Lower lobe of right lung (tissue), 2 donors: ENCODE results near the gene NGF. TPM values are rescaled to one million over a fixed set of nuclear protein-coding genes. Genes with fewer than 3 reads are reported as not detected.

Experiments used
- ATAC-seq, 2 donors: fragments of 200-7000 bp; cut with Tn5 transposase; one replicate each; pipeline ENCODE4 v1.9.1; 2020 to 2022; ENCODE audit warnings: mild to moderate bottlenecking in 2 of 2, moderate library complexity in 2 of 2
- DNase-seq: peaks from one replicate; pipeline ENCODE4 v3.0.0-alpha.2; 2020
- H3K27ac ChIP-seq: fragments of 200-600 bp; one replicate; pipeline ENCODE4 v1.8.0; 2022
- H3K27me3 ChIP-seq: fragments of 200-600 bp; one replicate; pipeline ENCODE4 v1.8.0; 2022; ENCODE audit warnings: low read depth
- H3K36me3 ChIP-seq: fragments of 200-600 bp; one replicate; pipeline ENCODE4 v1.8.0; 2022; ENCODE audit warnings: mild to moderate bottlenecking
- H3K4me1 ChIP-seq: fragments of 200-600 bp; one replicate; pipeline ENCODE4 v1.8.0; 2022
- H3K4me3 ChIP-seq: fragments of 200-600 bp; one replicate; pipeline ENCODE4 v1.8.0; 2022; ENCODE audit warnings: mild to moderate bottlenecking
- H3K9me3 ChIP-seq: fragments of 200-600 bp; one replicate; pipeline ENCODE4 v1.8.0; 2022
- intact Hi-C: fragments of 100-400 bp; cut with DNase I; formaldehyde crosslinking; loops from one replicate; pipeline ENCODE4 v1.11.0; 2022
- total RNA-seq: library from RNA; stranded (reverse); fragmentation: NEBNext Ultra II Directional; extraction: Animal tissue kit (Norgen Biotek cat#: 25700); gene quantifications from one replicate; pipeline ENCODE4 v1.2.1, GENCODE V29; 2021
- TF ChIP-seq, protein P1 (sequence below): fragments of 200-600 bp; IDR thresholded peaks from one replicate; pipeline ENCODE4 v1.8.0; 2022; ENCODE audit warnings: antibody characterized with exemption, mild to moderate bottlenecking
- donor health status: DM: no; HTN: yes; CAD: no; lungs with severe emphysema.

NGF gene
- total RNA-seq, 1 donor from 2014 or later, result 0.97 TPM

DNA sequence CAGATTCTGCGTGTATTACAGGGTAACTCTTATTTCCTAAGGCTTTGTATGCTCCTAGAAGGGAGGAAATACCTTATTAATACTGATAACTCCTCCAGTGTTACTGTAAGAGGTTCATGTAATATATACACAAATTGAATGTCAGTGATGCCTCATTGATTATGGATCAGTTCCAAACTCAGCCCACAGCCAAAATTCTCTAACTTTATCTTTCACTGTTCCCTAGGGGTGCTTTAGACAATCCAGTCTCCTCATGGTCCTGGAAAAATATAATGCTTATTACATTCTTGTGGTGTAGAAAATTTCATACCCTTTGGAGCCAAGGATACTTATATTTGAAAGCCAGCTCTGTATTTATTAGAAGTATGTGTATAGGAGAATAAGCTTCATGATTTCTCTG lies 73.0 kb downstream of the NGF start:
- H3K27me3 ChIP-seq, result no peaks in the 10 kb centered on the region
- ATAC-seq (no peak), DNase-seq (no peak)
- intact Hi-C loops, result no loop called here
- no peaks in the 10 kb centered on the region for H3K9me3 ChIP-seq
- TF ChIP-seq, protein P1, sequence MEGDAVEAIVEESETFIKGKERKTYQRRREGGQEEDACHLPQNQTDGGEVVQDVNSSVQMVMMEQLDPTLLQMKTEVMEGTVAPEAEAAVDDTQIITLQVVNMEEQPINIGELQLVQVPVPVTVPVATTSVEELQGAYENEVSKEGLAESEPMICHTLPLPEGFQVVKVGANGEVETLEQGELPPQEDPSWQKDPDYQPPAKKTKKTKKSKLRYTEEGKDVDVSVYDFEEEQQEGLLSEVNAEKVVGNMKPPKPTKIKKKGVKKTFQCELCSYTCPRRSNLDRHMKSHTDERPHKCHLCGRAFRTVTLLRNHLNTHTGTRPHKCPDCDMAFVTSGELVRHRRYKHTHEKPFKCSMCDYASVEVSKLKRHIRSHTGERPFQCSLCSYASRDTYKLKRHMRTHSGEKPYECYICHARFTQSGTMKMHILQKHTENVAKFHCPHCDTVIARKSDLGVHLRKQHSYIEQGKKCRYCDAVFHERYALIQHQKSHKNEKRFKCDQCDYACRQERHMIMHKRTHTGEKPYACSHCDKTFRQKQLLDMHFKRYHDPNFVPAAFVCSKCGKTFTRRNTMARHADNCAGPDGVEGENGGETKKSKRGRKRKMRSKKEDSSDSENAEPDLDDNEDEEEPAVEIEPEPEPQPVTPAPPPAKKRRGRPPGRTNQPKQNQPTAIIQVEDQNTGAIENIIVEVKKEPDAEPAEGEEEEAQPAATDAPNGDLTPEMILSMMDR, result no peak
- H3K4me1 ChIP-seq, result no peaks in the 10 kb centered on the region
- H3K36me3 ChIP-seq, result no peaks in the 10 kb centered on the region
- no peak overlapping the region for H3K27ac ChIP-seq
- no peak overlapping the region for H3K4me3 ChIP-seq

DNA sequence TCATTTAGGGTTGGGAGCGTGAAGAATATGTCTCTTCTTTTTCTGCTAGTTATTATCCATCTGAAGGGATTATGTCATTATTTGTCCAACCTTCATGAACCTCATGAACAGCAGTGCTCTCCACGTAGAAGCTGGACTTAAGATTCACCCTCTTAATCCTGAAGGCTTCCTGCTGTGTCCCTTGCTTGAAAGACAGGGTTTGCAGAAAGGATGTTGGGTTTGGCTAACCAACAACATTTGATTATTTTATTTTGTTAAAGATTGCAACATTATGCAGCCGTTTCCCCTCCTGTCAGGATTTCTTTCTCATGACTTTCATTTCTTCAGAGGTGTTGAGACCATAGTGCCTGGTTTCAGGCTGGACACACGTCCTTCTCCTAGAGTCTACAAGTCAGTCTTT lies 75.2 kb downstream of the NGF start:
- Histone ChIP-seq H3K4me1 (no peaks in the 10 kb centered on the region), H3K27ac (no peak overlapping the region), H3K36me3 (no peaks in the 10 kb centered on the region), H3K27me3 (no peaks in the 10 kb centered on the region), H3K4me3 (no peak overlapping the region), H3K9me3 (peaks cover 12% of the 10 kb centered on the region)
- intact Hi-C loops, result no loop called here
- ATAC-seq (no peak), DNase-seq (no peak)
- TF ChIP-seq, protein P1, result no peak

DNA sequence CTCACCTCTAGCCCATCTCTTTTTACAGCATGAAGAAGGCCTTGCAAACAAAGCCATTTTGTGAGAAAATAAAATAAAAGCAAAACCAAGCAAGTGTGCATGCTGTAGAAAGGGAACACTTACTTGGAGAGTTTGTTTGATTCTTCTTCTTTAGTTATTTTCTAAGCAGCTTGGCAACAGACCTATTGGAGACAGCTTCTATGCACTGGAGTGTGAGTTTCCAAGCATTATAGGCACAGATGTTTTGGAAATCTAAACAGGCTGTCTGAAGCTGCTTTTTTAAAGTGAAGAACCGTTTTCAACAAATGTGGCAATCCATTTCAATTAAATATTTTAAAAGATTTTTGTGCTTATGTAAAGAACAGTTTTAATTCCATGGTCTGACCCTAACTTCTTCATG lies 76.6 kb downstream of the NGF start:
- peaks cover 18% of the 10 kb centered on the region for H3K9me3 ChIP-seq
- no peaks in the 10 kb centered on the region for H3K4me1 ChIP-seq
- no peaks in the 10 kb centered on the region for H3K27me3 ChIP-seq
- ATAC-seq (no peak), DNase-seq (no peak)
- TF ChIP-seq, protein P1, result no peak
- no peaks in the 10 kb centered on the region for H3K36me3 ChIP-seq
- H3K27ac ChIP-seq, result no peak overlapping the region
- no peak overlapping the region for H3K4me3 ChIP-seq
- intact Hi-C loops, result no loop called here

DNA sequence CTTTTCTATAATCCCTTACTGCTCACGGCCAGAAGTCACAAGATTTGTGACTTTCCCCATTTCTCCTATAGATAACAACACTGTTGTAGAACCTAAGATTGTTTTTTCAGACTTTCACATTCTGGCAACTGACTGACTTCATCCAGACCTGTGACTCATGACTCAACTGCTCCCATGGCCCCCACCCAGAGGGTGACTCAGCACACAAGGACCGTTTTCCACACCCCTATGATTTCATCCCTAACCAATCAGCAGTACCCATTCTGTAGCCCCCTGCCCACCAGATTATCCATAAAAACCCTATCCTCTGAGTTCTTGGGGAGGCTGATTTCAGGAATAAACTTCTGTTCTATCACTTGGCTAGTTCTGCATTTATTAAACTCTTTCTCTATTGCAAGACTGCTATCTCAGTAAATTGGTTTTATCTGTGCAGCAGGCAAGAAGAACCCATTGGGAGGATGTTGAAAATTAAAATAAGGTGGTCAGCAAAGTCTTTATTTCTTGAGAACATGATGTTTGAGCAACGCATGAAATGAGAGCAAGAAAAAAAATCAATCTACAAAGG lies 79.7 kb downstream of the NGF start:
- peaks cover 18% of the 10 kb centered on the region for H3K9me3 ChIP-seq
- intact Hi-C loops, result no loop called here
- no peak overlapping the region for H3K4me3 ChIP-seq
- no peaks in the 10 kb centered on the region for H3K27me3 ChIP-seq
- no peaks in the 10 kb centered on the region for H3K36me3 ChIP-seq
- TF ChIP-seq, protein P1, result no peak
- ATAC-seq, result no peak
- no peaks in the 10 kb centered on the region for H3K4me1 ChIP-seq
- no peak for DNase-seq
- H3K27ac ChIP-seq, result no peak overlapping the region

DNA sequence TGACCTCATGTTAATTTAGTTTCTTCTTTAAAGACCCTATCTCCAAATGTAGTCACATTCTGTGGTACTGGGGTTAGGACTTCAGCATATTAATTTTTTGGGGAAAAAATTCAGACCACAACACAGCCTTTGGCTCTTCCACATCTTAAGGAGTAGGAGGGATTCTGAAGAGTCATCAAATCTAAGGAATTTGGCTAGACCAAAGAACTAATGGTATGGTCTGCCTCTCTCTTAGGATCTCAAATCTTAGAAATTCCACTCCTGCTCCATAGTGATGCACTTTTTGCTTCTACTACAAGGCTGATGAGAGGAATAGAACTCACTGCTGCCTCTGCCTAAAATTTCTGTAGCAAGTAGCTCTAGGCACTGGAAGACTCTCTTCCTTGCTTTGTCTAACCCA lies 80.5 kb downstream of the NGF start:
- no peaks in the 10 kb centered on the region for H3K27me3 ChIP-seq
- no peak overlapping the region for H3K4me3 ChIP-seq
- TF ChIP-seq, protein P1, result no peak
- intact Hi-C loops, result no loop called here
- H3K9me3 ChIP-seq, result peaks cover 18% of the 10 kb centered on the region
- H3K36me3 ChIP-seq, result no peaks in the 10 kb centered on the region
- no peak for ATAC-seq
- no peak for DNase-seq
- no peak overlapping the region for H3K27ac ChIP-seq
- H3K4me1 ChIP-seq, result no peaks in the 10 kb centered on the region

DNA sequence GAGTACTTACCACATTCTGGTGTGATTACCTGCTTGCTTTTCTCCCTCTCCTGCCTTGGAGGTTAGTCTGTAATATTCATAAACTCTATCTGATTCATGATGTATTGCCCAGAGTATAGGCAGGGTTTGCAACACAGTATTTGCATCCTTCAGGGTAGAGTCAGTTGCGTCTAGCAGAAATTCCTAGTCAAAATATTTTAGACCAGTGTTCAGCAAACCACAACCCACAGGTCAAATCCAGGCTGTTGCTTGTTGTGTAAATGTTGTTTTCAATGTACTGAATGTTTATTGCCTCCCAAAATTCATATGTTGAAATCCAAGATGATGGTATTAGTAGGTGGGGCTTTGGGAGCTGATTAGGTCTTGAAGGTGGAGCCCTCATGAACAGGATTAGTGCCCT lies 82.9 kb downstream of the NGF start:
- Histone ChIP-seq H3K27me3 (no peaks in the 10 kb centered on the region), H3K4me3 (no peak overlapping the region), H3K4me1 (no peaks in the 10 kb centered on the region), H3K27ac (no peak overlapping the region), H3K36me3 (no peaks in the 10 kb centered on the region), H3K9me3 (peaks cover 18% of the 10 kb centered on the region)
- intact Hi-C loops, result no loop called here
- ATAC-seq, result no peak
- DNase-seq, result no peak
- TF ChIP-seq, protein P1, result no peak
